HepG2 (cell line): ENCODE measurements around the gene CACNA2D3. TPM values are rescaled to one million over a fixed set of nuclear protein-coding genes. Genes with fewer than 3 reads are reported as not detected.

Experiments used
- ATAC-seq: fragments of 200-7000 bp; cut with Tn5 transposase; 3 replicates; pipeline ENCODE4 v1.9.1; 2020; ENCODE audit warnings: mild to moderate bottlenecking, moderate library complexity
- BruUV-seq: library from RNA; stranded (reverse); fragments of 400-500 nt; replicated peaks from 2 replicates; lab custom pipeline; 2021; lab: Mats Ljungman, UMichigan
- CTCF ChIA-PET: fragments of 300-600 bp; formaldehyde crosslinking; extraction: SDS; loops from one replicate; lab custom pipeline; 2021; ENCODE audit warnings: low total read pairs, inconsistent platforms, low intra/inter-chr PET ratio; lab: Yijun Ruan, JAX
- POLR2A ChIA-PET: fragments of 350-600 bp; sonication (Branson Sonifier 250); formaldehyde crosslinking; loops from one replicate; lab custom pipeline; 2020; ENCODE audit warnings: antibody characterized with exemption, inconsistent platforms; lab: Yijun Ruan, JAX
- DNase-seq: peaks from one replicate; pipeline ENCODE4 v3.0.0-alpha.2; 2015; ENCODE audit warnings: low spot score
- FAIRE-seq: peaks from 3 replicates; lab custom pipeline; 2011; peaks lifted over from hg19 to GRCh38; lab: Jason Lieb, UNC
- H2AFZ ChIP-seq: one replicate; pipeline ENCODE4 v1.6.1; 2011; ENCODE audit warnings: low read length, inconsistent platforms
- H3K27ac ChIP-seq: fragments of 300-600 bp; 3 replicates; pipeline ENCODE4 v1.8.0; 2011; ENCODE audit warnings: mixed run types, mild to moderate bottlenecking, mixed read lengths, low read length, inconsistent platforms; ENCODE audit not compliant: insufficient read depth; ENCODE audit errors: extremely low read length
- H3K27me3 ChIP-seq, 2 experiments: fragments of 200-600 bp in 1 of 2; 2 replicates in 1 of 2; 3 replicates in 1 of 2; pipeline versions ENCODE4 v1.6.0 to v1.8.0; 2011; ENCODE audit warnings: low read length in 2 of 2, mild to moderate bottlenecking in 2 of 2, moderate library complexity in 2 of 2, inconsistent platforms in 1 of 2; ENCODE audit not compliant: insufficient read depth in 2 of 2, control insufficient read depth in 1 of 2
- H3K36me3 ChIP-seq, 2 experiments: fragments of 200-600 bp in 1 of 2; replicated peaks in 1 of 2; 2 replicates in 1 of 2; 3 replicates in 1 of 2; pipeline versions ENCODE4 v1.5.1 to v1.8.0; 2011; ENCODE audit warnings: low read length in 2 of 2, inconsistent platforms in 1 of 2; ENCODE audit not compliant: insufficient read depth in 2 of 2, control insufficient read depth in 1 of 2
- H3K4me1 ChIP-seq: 2 replicates; pipeline ENCODE4 v1.5.1; 2012; ENCODE audit warnings: low read length, inconsistent platforms; ENCODE audit not compliant: insufficient read depth
- H3K4me2 ChIP-seq: 2 replicates; pipeline ENCODE4 v1.6.0; 2011; ENCODE audit warnings: low read depth, low read length, inconsistent platforms
- H3K4me3 ChIP-seq, 3 experiments: fragments of 200-600 bp in 1 of 3; sonication (generic), shearing (Covaris generic) in 1 of 3; replicated peaks in 1 of 3; 2 replicates each; pipeline ENCODE4 v1.5.1; 2011 to 2016; ENCODE audit warnings: low read length in 3 of 3, inconsistent platforms in 2 of 3, low read depth in 2 of 3, mild to moderate bottlenecking in 2 of 3, control low read depth in 1 of 3, mixed read lengths in 1 of 3; ENCODE audit not compliant: insufficient read depth in 1 of 3
- H3K79me2 ChIP-seq: one replicate; pipeline ENCODE4 v1.6.1; 2011; ENCODE audit warnings: low read length, inconsistent platforms; ENCODE audit not compliant: insufficient read depth
- H3K9ac ChIP-seq: 2 replicates; pipeline ENCODE4 v1.6.0; 2011; ENCODE audit warnings: mild to moderate bottlenecking, low read depth, low read length, inconsistent platforms; ENCODE audit not compliant: insufficient read depth
- H3K9me3 ChIP-seq: 2 replicates; pipeline ENCODE4 v1.5.1; 2012; ENCODE audit warnings: mild to moderate bottlenecking, low read length
- H4K20me1 ChIP-seq: 2 replicates; pipeline ENCODE4 v1.6.0; 2011; ENCODE audit warnings: inconsistent platforms, mild to moderate bottlenecking, low read length, moderate library complexity; ENCODE audit not compliant: insufficient read depth
- FOXA3 ChIP-seq: IDR thresholded peaks from 2 replicates; pipeline ENCODE4 v1.6.1; 2016; ENCODE audit warnings: missing genetic modification reagents, missing compliant biosample characterization
- KLF16 ChIP-seq, 2 experiments: sonication (generic) in 1 of 2; formaldehyde crosslinking in 1 of 2; IDR thresholded peaks; 2 replicates each; pipeline versions ENCODE4 v1.6.1 to v1.8.0; 2016 to 2023; ENCODE audit warnings: missing genetic modification reagents in 2 of 2, missing compliant biosample characterization in 1 of 2
- MTF1 ChIP-seq: sonication (generic); formaldehyde crosslinking; IDR thresholded peaks from 2 replicates; pipeline ENCODE4 v1.5.0; 2020; ENCODE audit warnings: missing genetic modification reagents
- SP5 ChIP-seq: IDR thresholded peaks from 2 replicates; pipeline ENCODE4 v1.6.1; 2016; ENCODE audit warnings: low read depth, borderline replicate concordance
- WGBS: methylation state at CpG from one replicate; pipeline ENCODE4 v1.1.6; 2017; ENCODE audit warnings: low lambda C conversion rate; 5-methylcytosine and 5-hydroxymethylcytosine counted together
- in situ Hi-C: cut with HindIII; loops from 2 replicates; pipeline ENCODE4 v1.10.0; 2017; ENCODE audit warnings: low pct_unique_long_range_greater_than_20kb; ENCODE audit not compliant: extremely low pct_ligation_motif_present
- intact Hi-C: fragments of 100-400 bp; cut with micrococcal nuclease; formaldehyde crosslinking; loops from one replicate; pipeline ENCODE4 v1.10.0; 2022; ENCODE audit not compliant: unreplicated experiment
- polyA plus RNA-seq, 8 experiments: library from polyadenylated mRNA; depleted of rRNA in 3 of 8; stranded (reverse) in 7 of 8; unstranded in 1 of 8; fragments of >200 nt; fragmentation: Illumina TruSeq in 4 of 8; extraction: Trizol in 4 of 8; gene quantifications; 2 replicates each; pipeline versions ENCODE4 v1.2.1 to v1.2.3, GENCODE V29; 2011 to 2016; ENCODE audit warnings: low read depth in 4 of 8, missing spikeins in 1 of 8, mixed read lengths in 1 of 8; ENCODE audit not compliant: insufficient read depth in 1 of 8
- total RNA-seq, 5 experiments: library from RNA; depleted of rRNA; stranded (reverse); fragments of >200 nt; fragmentation: Illumina TruSeq; extraction: Trizol; gene quantifications; 2 replicates each; pipeline ENCODE4 v1.2.3, GENCODE V29; 2016; ENCODE audit warnings: low read depth in 1 of 5
- TF ChIP-seq, protein P1 (sequence below): sonication (generic); formaldehyde crosslinking; IDR thresholded peaks from 2 replicates; pipeline ENCODE4 v1.4.0; 2020; ENCODE audit warnings: missing genetic modification reagents, borderline replicate concordance
- TF ChIP-seq, protein P2 (sequence below): sonication (generic); formaldehyde crosslinking; IDR thresholded peaks from 2 replicates; pipeline ENCODE4 v1.4.0; 2020; ENCODE audit warnings: mild to moderate bottlenecking, missing genetic modification reagents
- TF ChIP-seq, protein P3 (sequence below): sonication (generic); formaldehyde crosslinking; IDR thresholded peaks from 2 replicates; pipeline ENCODE4 v1.8.1; 2023; ENCODE audit warnings: mild to moderate bottlenecking, inconsistent platforms, moderate library complexity, missing genetic modification reagents, borderline replicate concordance
- TF ChIP-seq, protein P4 (sequence below): sonication (generic); formaldehyde crosslinking; IDR thresholded peaks from 2 replicates; pipeline ENCODE4 v1.5.0; 2020; ENCODE audit warnings: missing genetic modification reagents, mild to moderate bottlenecking, borderline replicate concordance

CACNA2D3 gene
- total and polyA plus RNA-seq, 2 of the 13 experiments (the other 11 are each of a cell fraction or from before 2014, with no cell fraction given) = not detected

DNA sequence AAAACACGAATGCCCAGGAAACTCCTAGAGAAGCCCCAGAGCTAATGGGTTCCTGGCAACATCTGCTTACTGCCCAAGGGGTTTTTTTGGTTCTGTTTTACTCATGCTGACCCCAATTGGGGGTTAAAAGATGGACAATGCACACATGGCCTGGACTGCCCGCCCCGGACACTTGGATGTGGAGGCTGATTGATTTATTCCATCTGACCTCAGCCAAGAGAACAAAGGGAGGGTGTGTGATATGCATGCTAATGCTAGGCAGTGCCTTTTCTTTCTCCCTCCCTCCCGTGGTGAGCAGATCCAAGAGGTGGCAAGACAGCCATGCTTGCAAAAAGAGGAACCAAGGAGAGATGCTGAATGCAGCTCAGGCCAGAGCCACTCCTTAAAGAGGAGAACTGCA, 808.8 kb downstream of the CACNA2D3 start (continued):
- TF ChIP-seq, protein P1, sequence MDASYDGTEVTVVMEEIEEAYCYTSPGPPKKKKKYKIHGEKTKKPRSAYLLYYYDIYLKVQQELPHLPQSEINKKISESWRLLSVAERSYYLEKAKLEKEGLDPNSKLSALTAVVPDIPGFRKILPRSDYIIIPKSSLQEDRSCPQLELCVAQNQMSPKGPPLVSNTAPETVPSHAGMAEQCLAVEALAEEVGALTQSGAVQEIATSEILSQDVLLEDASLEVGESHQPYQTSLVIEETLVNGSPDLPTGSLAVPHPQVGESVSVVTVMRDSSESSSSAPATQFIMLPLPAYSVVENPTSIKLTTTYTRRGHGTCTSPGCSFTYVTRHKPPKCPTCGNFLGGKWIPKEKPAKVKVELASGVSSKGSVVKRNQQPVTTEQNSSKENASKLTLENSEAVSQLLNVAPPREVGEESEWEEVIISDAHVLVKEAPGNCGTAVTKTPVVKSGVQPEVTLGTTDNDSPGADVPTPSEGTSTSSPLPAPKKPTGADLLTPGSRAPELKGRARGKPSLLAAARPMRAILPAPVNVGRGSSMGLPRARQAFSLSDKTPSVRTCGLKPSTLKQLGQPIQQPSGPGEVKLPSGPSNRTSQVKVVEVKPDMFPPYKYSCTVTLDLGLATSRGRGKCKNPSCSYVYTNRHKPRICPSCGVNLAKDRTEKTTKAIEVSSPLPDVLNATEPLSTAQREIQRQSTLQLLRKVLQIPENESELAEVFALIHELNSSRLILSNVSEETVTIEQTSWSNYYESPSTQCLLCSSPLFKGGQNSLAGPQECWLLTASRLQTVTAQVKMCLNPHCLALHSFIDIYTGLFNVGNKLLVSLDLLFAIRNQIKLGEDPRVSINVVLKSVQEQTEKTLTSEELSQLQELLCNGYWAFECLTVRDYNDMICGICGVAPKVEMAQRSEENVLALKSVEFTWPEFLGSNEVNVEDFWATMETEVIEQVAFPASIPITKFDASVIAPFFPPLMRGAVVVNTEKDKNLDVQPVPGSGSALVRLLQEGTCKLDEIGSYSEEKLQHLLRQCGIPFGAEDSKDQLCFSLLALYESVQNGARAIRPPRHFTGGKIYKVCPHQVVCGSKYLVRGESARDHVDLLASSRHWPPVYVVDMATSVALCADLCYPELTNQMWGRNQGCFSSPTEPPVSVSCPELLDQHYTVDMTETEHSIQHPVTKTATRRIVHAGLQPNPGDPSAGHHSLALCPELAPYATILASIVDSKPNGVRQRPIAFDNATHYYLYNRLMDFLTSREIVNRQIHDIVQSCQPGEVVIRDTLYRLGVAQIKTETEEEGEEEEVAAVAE = no peak
- TF ChIP-seq, protein P2, sequence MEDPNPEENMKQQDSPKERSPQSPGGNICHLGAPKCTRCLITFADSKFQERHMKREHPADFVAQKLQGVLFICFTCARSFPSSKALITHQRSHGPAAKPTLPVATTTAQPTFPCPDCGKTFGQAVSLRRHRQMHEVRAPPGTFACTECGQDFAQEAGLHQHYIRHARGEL (CRISPR knock-in tag) = no peak

DNA sequence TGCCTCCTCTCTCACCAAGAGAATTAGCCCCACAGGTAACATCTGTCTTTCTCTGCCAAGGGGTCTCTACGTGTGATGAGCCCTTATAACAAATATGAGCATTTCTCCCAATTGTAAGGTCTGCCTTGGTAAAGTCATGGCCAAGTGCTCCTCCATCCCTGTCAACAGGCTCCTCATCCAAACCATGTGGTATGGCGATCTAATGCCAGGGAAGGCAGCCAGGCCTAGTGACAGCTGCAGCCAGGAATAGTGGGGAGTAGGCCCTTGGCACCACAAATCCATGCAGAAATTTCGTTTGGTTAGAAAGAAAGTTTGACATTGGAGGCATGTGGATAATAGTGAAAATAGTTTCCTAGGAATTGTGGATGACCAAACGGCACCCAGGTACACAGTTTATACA, 810.3 kb downstream of the CACNA2D3 start:
- TF ChIP-seq SP5 (CRISPR knock-in tag) (no peak), MTF1 (CRISPR knock-in tag) (no peak), FOXA3 (CRISPR knock-in tag) (no peak), KLF16 (CRISPR knock-in tag; IDR thresholded peaks at IDR 0.05) (no peak)
- TF ChIP-seq, protein P3, sequence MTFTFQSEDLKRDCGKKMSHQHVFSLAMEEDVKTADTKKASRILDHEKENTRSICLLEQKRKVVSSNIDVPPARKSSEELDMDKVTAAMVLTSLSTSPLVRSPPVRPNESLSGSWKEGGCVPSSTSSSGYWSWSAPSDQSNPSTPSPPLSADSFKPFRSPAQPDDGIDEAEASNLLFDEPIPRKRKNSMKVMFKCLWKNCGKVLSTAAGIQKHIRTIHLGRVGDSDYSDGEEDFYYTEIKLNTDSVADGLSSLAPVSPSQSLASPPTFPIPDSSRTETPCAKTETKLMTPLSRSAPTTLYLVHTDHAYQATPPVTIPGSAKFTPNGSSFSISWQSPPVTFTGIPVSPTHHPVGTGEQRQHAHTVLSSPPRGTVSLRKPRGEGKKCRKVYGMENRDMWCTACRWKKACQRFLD = no peak
- TF ChIP-seq, protein P4, sequence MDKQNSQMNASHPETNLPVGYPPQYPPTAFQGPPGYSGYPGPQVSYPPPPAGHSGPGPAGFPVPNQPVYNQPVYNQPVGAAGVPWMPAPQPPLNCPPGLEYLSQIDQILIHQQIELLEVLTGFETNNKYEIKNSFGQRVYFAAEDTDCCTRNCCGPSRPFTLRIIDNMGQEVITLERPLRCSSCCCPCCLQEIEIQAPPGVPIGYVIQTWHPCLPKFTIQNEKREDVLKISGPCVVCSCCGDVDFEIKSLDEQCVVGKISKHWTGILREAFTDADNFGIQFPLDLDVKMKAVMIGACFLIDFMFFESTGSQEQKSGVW = no peak
- TF ChIP-seq, all 625 proteins: peak for 0
- no peak overlapping the region for H3K9ac ChIP-seq
- no TSS peak for BruUV-seq
- intact Hi-C loops (no loop called here), in situ Hi-C loops (no loop called here)
- H3K36me3 ChIP-seq = no peaks in the 10 kb centered on the region
- no peak overlapping the region for H3K27ac ChIP-seq
- no peaks in the 10 kb centered on the region for H4K20me1 ChIP-seq
- POLR2A ChIA-PET = no interaction called here
- CTCF ChIA-PET = no interaction called here
- no peaks in the 10 kb centered on the region for H3K79me2 ChIP-seq
- no peaks in the 10 kb centered on the region for H3K9me3 ChIP-seq
- no peak overlapping the region for H3K4me2 ChIP-seq
- H3K4me3 ChIP-seq = no peak overlapping the region
- H3K27me3 ChIP-seq = no peaks in the 10 kb centered on the region
- ATAC-seq = no peak
- WGBS = 11% methylated on average over 4 of the region's 4 CpGs
- DNase-seq = no peak
- no peak overlapping the region for H2AFZ ChIP-seq
- FAIRE-seq = no peak
- no peaks in the 10 kb centered on the region for H3K4me1 ChIP-seq
